K562 treated with DMSO at 1 percent for 12 hours (cell line): ENCODE results near the gene GAGE12D. TPM values are rescaled to one million over a fixed set of nuclear protein-coding genes. Genes with fewer than 3 reads are reported as not detected.

Experiments
- total RNA-seq: library from RNA; unstranded; fragments of 300-600 nt; gene quantifications from 2 replicates; pipeline ENCODE4 v1.2.3, GENCODE V29; 2022; ENCODE audit not compliant: insufficient read depth

Gene GAGE12D
- not detected in 2 replicates for total RNA-seq

GRCh38 chrX:49541433-49541832 is at the start of gene GAGE12D:
Gene GAGE12D, plus strand, starts transcription at chrX:49541733. Its CDS starts 1,155 bp downstream, at chrX:49542888.

GRCh38 chrX:49531877-49532276 is 9.7 kb upstream of the GAGE12D start, which contains the start of gene GAGE12C:
Gene GAGE12C, plus strand, starts transcription at chrX:49532177. Its CDS starts 1,155 bp downstream, at chrX:49533332.

GRCh38 chrX:49550989-49551388 is 9.5 kb downstream of the GAGE12D start, which contains the start of gene GAGE12E:
Gene GAGE12E, plus strand, starts transcription at chrX:49551289. Its CDS starts 1,155 bp downstream, at chrX:49552444.

GRCh38 chrX:49560542-49560941 is 19.0 kb downstream of the GAGE12D start, which contains the start of gene GAGE12F:
Gene GAGE12F, plus strand, starts transcription at chrX:49560842. Its CDS starts 1,155 bp downstream, at chrX:49561997.

GRCh38 chrX:49570100-49570499 is 28.6 kb downstream of the GAGE12D start, which contains the start of gene GAGE12G:
Gene GAGE12G, plus strand, starts transcription at chrX:49570400. Its CDS starts 1,155 bp downstream, at chrX:49571555.

GRCh38 chrX:49579649-49580048 is 38.1 kb downstream of the GAGE12D start, which contains the start of gene GAGE12H:
Gene GAGE12H, plus strand, starts transcription at chrX:49579949. Its CDS starts 1,155 bp downstream, at chrX:49581104.

GRCh38 chrX:49589196-49589595 is 47.7 kb downstream of the GAGE12D start, which contains the start of gene GAGE2A:
Gene GAGE2A, plus strand, starts transcription at chrX:49589496. Its CDS starts 1,155 bp downstream, at chrX:49590651.

Other genes starting within 250 kb of the GAGE12D start
- gene GAGE10, start 238.1 kb upstream of the GAGE12D start, total RNA-seq = not detected in 2 replicates
- gene GAGE12J, start 219.7 kb upstream of the GAGE12D start, total RNA-seq = not detected in 2 replicates
- 5.3 TPM in 1 of 2 replicates, not detected in the other for gene GAGE13, start 210.2 kb upstream of the GAGE12D start, total RNA-seq
- not detected in 2 replicates for gene GAGE12C, start 9.6 kb upstream of the GAGE12D start, total RNA-seq
- not detected in 2 replicates for gene GAGE12E, start 9.6 kb downstream of the GAGE12D start, total RNA-seq
- not detected in 2 replicates for gene GAGE12F, start 19.1 kb downstream of the GAGE12D start, total RNA-seq
- not detected in 2 replicates for gene GAGE12G, start 28.7 kb downstream of the GAGE12D start, total RNA-seq
- gene GAGE12H, start 38.2 kb downstream of the GAGE12D start, total RNA-seq = not detected in 2 replicates
- 16.8 and 16.9 TPM in 2 replicates for gene GAGE2A, start 47.8 kb downstream of the GAGE12D start, total RNA-seq
- gene GAGE1, start 57.3 kb downstream of the GAGE12D start, total RNA-seq = 15.9 and 35.7 TPM in 2 replicates
- 61.2 and 93.3 TPM in 2 replicates for gene PAGE1, start 154.3 kb downstream of the GAGE12D start, total RNA-seq